ENCODE data around the gene TRPM3.
"Not testable (repeated sequence)": the region's sequence is repeated elsewhere in the genome, so short reads cannot be mapped to it uniquely, and the experiment has no call there.

TRPM3 gene

GRCh38 chr9:70635790-70636189 is 485.6 kb downstream of the TRPM3 start:
- no CpG with 5 or more reads among the region's 3 CpGs for WGBS (ENCODE audit: extremely low coverage, insufficient coverage, insufficient read length)
- H3K18ac ChIP-seq (ENCODE audit: low read length) = no peak overlapping the region
- no peaks in the 10 kb centered on the region for H3K79me1 ChIP-seq (ENCODE audit: low read length)
- H2BK5ac ChIP-seq (ENCODE audit: low read depth, low read length, poor library complexity) = no peak overlapping the region
- no peak overlapping the region for H2BK12ac ChIP-seq (ENCODE audit: low read length)
- H4K12ac ChIP-seq (ENCODE audit: low read depth, low read length) = no peak overlapping the region
- no peak overlapping the region for H3K27ac ChIP-seq (ENCODE audit: low read depth, low read length)
- no peak overlapping the region for H4K91ac ChIP-seq (ENCODE audit: low read depth, low read length)
- no peak overlapping the region for H2AK5ac ChIP-seq (ENCODE audit: low read length)
- no peak overlapping the region for H3K4me3 ChIP-seq (ENCODE audit: low read depth, low read length)
- no peaks in the 10 kb centered on the region for H3K9me3 ChIP-seq (ENCODE audit: insufficient read depth, low read depth, low read length)
- H4K8ac ChIP-seq (ENCODE audit: low read depth, low read length) = no peak overlapping the region
- no peak overlapping the region for H2AFZ ChIP-seq (ENCODE audit: insufficient read depth, low read length, poor library complexity)
- no peak overlapping the region for H3K4ac ChIP-seq (ENCODE audit: low read depth, low read length)
- no peaks in the 10 kb centered on the region for H3K27me3 ChIP-seq (ENCODE audit: insufficient read depth, low read length)
- no peak overlapping the region for H3K4me2 ChIP-seq (ENCODE audit: low read length)
- H3K23ac ChIP-seq (ENCODE audit: low read length) = no peak overlapping the region
- H3K79me2 ChIP-seq (ENCODE audit: control insufficient read depth, insufficient read depth, low read length, poor library complexity) = no peaks in the 10 kb centered on the region
- H3K9ac ChIP-seq (ENCODE audit: low read length) = no peak overlapping the region
- no peak for DNase-seq
- no peak overlapping the region for H2BK120ac ChIP-seq (ENCODE audit: insufficient read depth, low read length, poor library complexity)
- H3K4me1 ChIP-seq (ENCODE audit: control insufficient read depth in 1 of 2, insufficient read depth in 2 of 2, low read length in 2 of 2) = no peaks in the 10 kb centered on the region
- H3K36me3 ChIP-seq (ENCODE audit: control insufficient read depth in 1 of 2, insufficient read depth in 2 of 2, low read length in 2 of 2) = no peaks in the 10 kb centered on the region
- H3K14ac ChIP-seq (ENCODE audit: low read length) = no peak overlapping the region

- Histone ChIP-seq H2BK12ac (ENCODE audit: low read length) (no peak overlapping the region), H3K27ac (ENCODE audit: low read depth, low read length) (no peak overlapping the region), H3K4ac (ENCODE audit: low read depth, low read length) (no peak overlapping the region), H3K9me3 (ENCODE audit: insufficient read depth, low read depth, low read length) (no peaks in the 10 kb centered on the region), H3K36me3 (ENCODE audit: control insufficient read depth in 1 of 2, insufficient read depth in 2 of 2, low read length in 2 of 2) (no peaks in the 10 kb centered on the region), H4K8ac (ENCODE audit: low read depth, low read length) (no peak overlapping the region), H2AK5ac (ENCODE audit: low read length) (no peak overlapping the region), H2BK120ac (ENCODE audit: insufficient read depth, low read length, poor library complexity) (no peak overlapping the region), H4K12ac (ENCODE audit: low read depth, low read length) (no peak overlapping the region), H3K9ac (ENCODE audit: low read length) (no peak overlapping the region), H3K4me3 (ENCODE audit: low read depth, low read length) (no peak overlapping the region), H3K79me2 (ENCODE audit: control insufficient read depth, insufficient read depth, low read length, poor library complexity) (no peaks in the 10 kb centered on the region), H3K79me1 (ENCODE audit: low read length) (no peaks in the 10 kb centered on the region), H3K14ac (ENCODE audit: low read length) (no peak overlapping the region), H3K4me2 (ENCODE audit: low read length) (no peak overlapping the region), H4K91ac (ENCODE audit: low read depth, low read length) (no peak overlapping the region), H3K18ac (ENCODE audit: low read length) (no peak overlapping the region), H3K23ac (ENCODE audit: low read length) (no peak overlapping the region), H2BK5ac (ENCODE audit: low read depth, low read length, poor library complexity) (no peak overlapping the region), H3K27me3 (ENCODE audit: insufficient read depth, low read length) (no peaks in the 10 kb centered on the region), H3K4me1 (ENCODE audit: control insufficient read depth in 1 of 2, insufficient read depth in 2 of 2, low read length in 2 of 2) (no peaks in the 10 kb centered on the region), H2AFZ (ENCODE audit: insufficient read depth, low read length, poor library complexity) (no peak overlapping the region)
- DNase-seq = no peak
- WGBS (ENCODE audit: extremely low coverage, insufficient coverage, insufficient read length) = no CpG with 5 or more reads among the region's 4 CpGs
Observed at GRCh38 chr9:70634696-70635095, 486.7 kb downstream of the TRPM3 start.

GRCh38 chr9:70630971-70631370 is 490.4 kb downstream of the TRPM3 start:
- no peak overlapping the region for H2BK5ac ChIP-seq (ENCODE audit: low read depth, low read length, poor library complexity)
- no peak overlapping the region for H2AK5ac ChIP-seq (ENCODE audit: low read length)
- H3K79me1 ChIP-seq (ENCODE audit: low read length) = no peaks in the 10 kb centered on the region
- no peak overlapping the region for H2BK12ac ChIP-seq (ENCODE audit: low read length)
- H2AFZ ChIP-seq (ENCODE audit: insufficient read depth, low read length, poor library complexity) = no peak overlapping the region
- no peak for DNase-seq
- H3K4me2 ChIP-seq (ENCODE audit: low read length) = no peak overlapping the region
- H4K12ac ChIP-seq (ENCODE audit: low read depth, low read length) = no peak overlapping the region
- H3K36me3 ChIP-seq (ENCODE audit: control insufficient read depth in 1 of 2, insufficient read depth in 2 of 2, low read length in 2 of 2) = no peaks in the 10 kb centered on the region
- no peak overlapping the region for H3K18ac ChIP-seq (ENCODE audit: low read length)
- H3K9ac ChIP-seq (ENCODE audit: low read length) = no peak overlapping the region
- H3K23ac ChIP-seq (ENCODE audit: low read length) = no peak overlapping the region
- no peaks in the 10 kb centered on the region for H3K79me2 ChIP-seq (ENCODE audit: control insufficient read depth, insufficient read depth, low read length, poor library complexity)
- no peak overlapping the region for H3K4ac ChIP-seq (ENCODE audit: low read depth, low read length)
- H3K14ac ChIP-seq (ENCODE audit: low read length) = no peak overlapping the region
- H3K27ac ChIP-seq (ENCODE audit: low read depth, low read length) = no peak overlapping the region
- no peak overlapping the region for H4K91ac ChIP-seq (ENCODE audit: low read depth, low read length)
- H2BK120ac ChIP-seq (ENCODE audit: insufficient read depth, low read length, poor library complexity) = no peak overlapping the region
- H3K9me3 ChIP-seq (ENCODE audit: insufficient read depth, low read depth, low read length) = no peaks in the 10 kb centered on the region
- no peak overlapping the region for H4K8ac ChIP-seq (ENCODE audit: low read depth, low read length)
- no CpG with 5 or more reads among the region's 3 CpGs for WGBS (ENCODE audit: extremely low coverage, insufficient coverage, insufficient read length)
- H3K4me3 ChIP-seq (ENCODE audit: low read depth, low read length) = no peak overlapping the region
- no peaks in the 10 kb centered on the region for H3K27me3 ChIP-seq (ENCODE audit: insufficient read depth, low read length)
- H3K4me1 ChIP-seq (ENCODE audit: control insufficient read depth in 1 of 2, insufficient read depth in 2 of 2, low read length in 2 of 2) = no peaks in the 10 kb centered on the region

- H3K79me2 ChIP-seq (ENCODE audit: control insufficient read depth, insufficient read depth, low read length, poor library complexity); H3K27me3 ChIP-seq (ENCODE audit: insufficient read depth, low read length); H3K36me3 ChIP-seq (ENCODE audit: control insufficient read depth in 1 of 2, insufficient read depth in 2 of 2, low read length in 2 of 2); H3K4ac ChIP-seq (ENCODE audit: low read depth, low read length); H4K12ac ChIP-seq (ENCODE audit: low read depth, low read length); H3K14ac ChIP-seq (ENCODE audit: low read length); H3K4me3 ChIP-seq (ENCODE audit: low read depth, low read length); H3K4me2 ChIP-seq (ENCODE audit: low read length); H2BK5ac ChIP-seq (ENCODE audit: low read depth, low read length, poor library complexity); H3K9me3 ChIP-seq (ENCODE audit: insufficient read depth, low read depth, low read length); H3K4me1 ChIP-seq (ENCODE audit: control insufficient read depth in 1 of 2, insufficient read depth in 2 of 2, low read length in 2 of 2); H3K18ac ChIP-seq (ENCODE audit: low read length); H3K9ac ChIP-seq (ENCODE audit: low read length); H4K91ac ChIP-seq (ENCODE audit: low read depth, low read length); H3K79me1 ChIP-seq (ENCODE audit: low read length); H2BK120ac ChIP-seq (ENCODE audit: insufficient read depth, low read length, poor library complexity); H2AFZ ChIP-seq (ENCODE audit: insufficient read depth, low read length, poor library complexity); H2AK5ac ChIP-seq (ENCODE audit: low read length); H2BK12ac ChIP-seq (ENCODE audit: low read length); H3K23ac ChIP-seq (ENCODE audit: low read length); H3K27ac ChIP-seq (ENCODE audit: low read depth, low read length): not testable (repeated sequence)
- peak overlapping the region; percentile 28 for H4K8ac ChIP-seq (ENCODE audit: low read depth, low read length)
- WGBS (ENCODE audit: extremely low coverage, insufficient coverage, insufficient read length) = no CpG with 5 or more reads among the region's 15 CpGs
- DNase-seq = peak in 1 of 2 donors; percentile 19
Observed at GRCh38 chr9:70629080-70629685, 492.2 kb downstream of the TRPM3 start.
